Keratinocyte (primary cell): Measurements from ENCODE around the gene UTS2. TPM values are rescaled to one million over a fixed set of nuclear protein-coding genes. Genes with fewer than 3 reads are reported as not detected.

Source experiments
- DNase-seq: peaks from one replicate; pipeline ENCODE4 v3.0.0-alpha.2; 2011; ENCODE audit warnings: low read depth, missing footprints, low spot score
- FAIRE-seq: peaks from 2 replicates; lab custom pipeline; 2011; peaks lifted over from hg19 to GRCh38; lab: Jason Lieb, UNC
- H2AFZ ChIP-seq: 2 replicates; pipeline ENCODE4 v1.6.0; 2012; ENCODE audit warnings: low read length, control low read depth, inconsistent platforms; ENCODE audit not compliant: control insufficient read depth
- H3K27ac ChIP-seq: 2 replicates; pipeline ENCODE4 v1.5.1; 2011; ENCODE audit warnings: low read length; ENCODE audit not compliant: control insufficient read depth, insufficient read depth
- H3K27me3 ChIP-seq: 3 replicates; pipeline ENCODE4 v1.6.0; 2011; ENCODE audit warnings: low read length; ENCODE audit not compliant: control insufficient read depth, insufficient read depth; ENCODE audit errors: extremely low read depth
- H3K36me3 ChIP-seq, 2 experiments: 2 replicates in 1 of 2; 3 replicates in 1 of 2; pipeline ENCODE4 v1.5.1; 2011; ENCODE audit warnings: low read length in 2 of 2, mild to moderate bottlenecking in 1 of 2; ENCODE audit not compliant: control insufficient read depth in 2 of 2, insufficient read depth in 2 of 2; ENCODE audit errors: extremely low read depth in 1 of 2
- H3K4me1 ChIP-seq: 3 replicates; pipeline ENCODE4 v1.5.1; 2011; ENCODE audit warnings: low read length; ENCODE audit not compliant: control insufficient read depth, insufficient read depth; ENCODE audit errors: extremely low read depth
- H3K4me2 ChIP-seq: 3 replicates; pipeline ENCODE4 v1.6.0; 2011; ENCODE audit warnings: low read depth, low read length; ENCODE audit not compliant: control insufficient read depth, insufficient read depth; ENCODE audit errors: extremely low read depth
- H3K4me3 ChIP-seq, 3 experiments: fragments of 200-600 bp in 1 of 3; sonication (generic) in 1 of 3; 2 replicates in 2 of 3; 3 replicates in 1 of 3; pipeline ENCODE4 v1.5.1; 2011 to 2016; ENCODE audit warnings: low read length in 3 of 3, mild to moderate bottlenecking in 3 of 3, control low read depth in 2 of 3, inconsistent platforms in 1 of 3, low read depth in 1 of 3, mixed read lengths in 1 of 3, mixed run types in 1 of 3, moderate library complexity in 1 of 3; ENCODE audit not compliant: control insufficient read depth in 2 of 3, insufficient read depth in 2 of 3; ENCODE audit errors: extremely low read depth in 1 of 3
- H3K79me2 ChIP-seq: 2 replicates; pipeline ENCODE4 v1.6.0; 2012; ENCODE audit warnings: low read length; ENCODE audit not compliant: control insufficient read depth, insufficient read depth
- H3K9ac ChIP-seq: 3 replicates; pipeline ENCODE4 v1.6.0; 2011; ENCODE audit warnings: low read length; ENCODE audit not compliant: control insufficient read depth, insufficient read depth; ENCODE audit errors: extremely low read depth
- H3K9me1 ChIP-seq: 3 replicates; pipeline ENCODE4 v1.6.0; 2011; ENCODE audit warnings: low read length; ENCODE audit not compliant: control insufficient read depth, insufficient read depth; ENCODE audit errors: extremely low read depth
- H3K9me3 ChIP-seq: 2 replicates; pipeline ENCODE4 v1.5.1; 2012; ENCODE audit warnings: low read depth, low read length; ENCODE audit not compliant: control insufficient read depth
- H4K20me1 ChIP-seq: 3 replicates; pipeline ENCODE4 v1.6.0; 2011; ENCODE audit warnings: low read length; ENCODE audit not compliant: control insufficient read depth, insufficient read depth; ENCODE audit errors: extremely low read depth
- EZH2 ChIP-seq: IDR thresholded peaks from one replicate; pipeline ENCODE4 v1.6.1; 2012; ENCODE audit warnings: inconsistent platforms, mild to moderate bottlenecking, low read length, moderate library complexity
- dilution Hi-C: fragments of 300-500 bp; cut with MboI; formaldehyde crosslinking; loops from one replicate; pipeline ENCODE4 v1.7.0; 2020; ENCODE audit warnings: low sequenced_read_pairs; ENCODE audit not compliant: extremely low pct_ligation_motif_present
- polyA plus RNA-seq, 5 experiments: library from polyadenylated mRNA; depleted of rRNA in 3 of 5; stranded (reverse) in 3 of 5; stranded (forward) in 1 of 5; unstranded in 1 of 5; fragments of >200 nt; gene quantifications; 1 replicate in 1 of 5; 2 replicates in 3 of 5; 3 replicates in 1 of 5; pipeline versions ENCODE4 v1.2.1 to v1.2.3, GENCODE V29; 2011 to 2012; ENCODE audit warnings: missing spikeins in 2 of 5, low read depth in 1 of 5, low replicate concordance in 1 of 5
- TF ChIP-seq, protein P1 (sequence below), 3 experiments: IDR thresholded peaks in 1 of 3; conservative IDR thresholded peaks in 1 of 3; optimal IDR thresholded peaks in 1 of 3; 2 replicates in 2 of 3; 3 replicates in 1 of 3; pipeline versions ENCODE3 to v1.5.1; 2011; ENCODE audit warnings: low read length in 3 of 3, mild to moderate bottlenecking in 3 of 3, moderate library complexity in 2 of 3, control low read depth in 1 of 3, inconsistent platforms in 1 of 3; ENCODE audit not compliant: insufficient read depth in 2 of 3; ENCODE audit errors: extremely low read depth in 1 of 3

UTS2 gene
- polyA plus RNA-seq, 1 donor (not counting 4 experiments of a cell fraction or from before 2014, with no cell fraction given): not detected

GRCh38 chr1:7884757-7885156, 31.9 kb upstream of the UTS2 start:
- Histone ChIP-seq H3K9ac (no peak overlapping the region), H3K36me3 (no peaks in the 10 kb centered on the region), H3K27ac (no peak overlapping the region), H3K27me3 (peaks cover 4% of the 10 kb centered on the region), H3K4me2 (no peak overlapping the region), H3K79me2 (no peaks in the 10 kb centered on the region), H3K4me1 (peaks cover 4% of the 10 kb centered on the region), H2AFZ (no peak overlapping the region), H3K9me1 (no peaks in the 10 kb centered on the region), H4K20me1 (no peaks in the 10 kb centered on the region), H3K9me3 (no peaks in the 10 kb centered on the region), H3K4me3 (no peak overlapping the region)
- dilution Hi-C loops: no loop called here
- TF ChIP-seq, protein P1, sequence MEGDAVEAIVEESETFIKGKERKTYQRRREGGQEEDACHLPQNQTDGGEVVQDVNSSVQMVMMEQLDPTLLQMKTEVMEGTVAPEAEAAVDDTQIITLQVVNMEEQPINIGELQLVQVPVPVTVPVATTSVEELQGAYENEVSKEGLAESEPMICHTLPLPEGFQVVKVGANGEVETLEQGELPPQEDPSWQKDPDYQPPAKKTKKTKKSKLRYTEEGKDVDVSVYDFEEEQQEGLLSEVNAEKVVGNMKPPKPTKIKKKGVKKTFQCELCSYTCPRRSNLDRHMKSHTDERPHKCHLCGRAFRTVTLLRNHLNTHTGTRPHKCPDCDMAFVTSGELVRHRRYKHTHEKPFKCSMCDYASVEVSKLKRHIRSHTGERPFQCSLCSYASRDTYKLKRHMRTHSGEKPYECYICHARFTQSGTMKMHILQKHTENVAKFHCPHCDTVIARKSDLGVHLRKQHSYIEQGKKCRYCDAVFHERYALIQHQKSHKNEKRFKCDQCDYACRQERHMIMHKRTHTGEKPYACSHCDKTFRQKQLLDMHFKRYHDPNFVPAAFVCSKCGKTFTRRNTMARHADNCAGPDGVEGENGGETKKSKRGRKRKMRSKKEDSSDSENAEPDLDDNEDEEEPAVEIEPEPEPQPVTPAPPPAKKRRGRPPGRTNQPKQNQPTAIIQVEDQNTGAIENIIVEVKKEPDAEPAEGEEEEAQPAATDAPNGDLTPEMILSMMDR (optimal IDR thresholded peaks at IDR 0.05 in 1 of 3, IDR thresholded peaks at IDR 0.05 in 1 of 3, conservative IDR thresholded peaks at IDR 0.05 in 1 of 3; ENCODE audit: extremely low read depth in 1 of 3, insufficient read depth in 2 of 3, low read length in 3 of 3): no peak
- no peak for TF ChIP-seq EZH2
- no peak for DNase-seq
- no peak for FAIRE-seq

GRCh38 chr1:7879228-7879627, 26.4 kb upstream of the UTS2 start:
- Histone ChIP-seq H3K27ac (no peak overlapping the region), H3K36me3 (no peaks in the 10 kb centered on the region), H3K4me2 (no peak overlapping the region), H3K4me1 (no peaks in the 10 kb centered on the region), H3K9me3 (no peaks in the 10 kb centered on the region), H2AFZ (no peak overlapping the region), H3K9me1 (no peaks in the 10 kb centered on the region), H3K9ac (no peak overlapping the region), H3K27me3 (no peaks in the 10 kb centered on the region), H3K79me2 (no peaks in the 10 kb centered on the region), H3K4me3 (no peak overlapping the region), H4K20me1 (no peaks in the 10 kb centered on the region)
- TF ChIP-seq EZH2: no peak
- dilution Hi-C loops: no loop called here
- DNase-seq (no peak), FAIRE-seq (no peak)

DNA sequence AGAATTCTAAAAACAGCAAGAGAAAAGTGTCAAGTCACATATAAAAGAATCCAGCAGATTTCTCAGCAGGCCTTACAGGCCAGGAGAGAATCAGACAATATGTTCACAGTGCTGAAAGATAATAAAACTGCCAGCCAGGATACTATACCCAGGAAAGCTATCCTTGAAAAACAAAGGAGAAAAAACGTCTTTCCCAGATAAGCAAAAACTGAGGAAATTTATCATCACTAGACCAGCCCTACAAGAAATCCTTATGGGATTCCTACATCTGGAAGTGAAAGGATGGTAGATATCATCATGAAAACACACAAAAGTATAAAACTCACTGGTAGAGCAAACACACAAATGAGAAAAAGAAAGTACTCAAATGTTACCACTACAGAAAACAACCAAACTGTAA, 25.2 kb upstream of the UTS2 start:
- dilution Hi-C loops: no loop called here
- Histone ChIP-seq H2AFZ (no peak overlapping the region), H3K27ac (no peak overlapping the region), H3K79me2 (no peaks in the 10 kb centered on the region), H4K20me1 (no peaks in the 10 kb centered on the region), H3K4me3 (no peak overlapping the region), H3K27me3 (no peaks in the 10 kb centered on the region), H3K4me2 (no peak overlapping the region), H3K36me3 (no peaks in the 10 kb centered on the region), H3K4me1 (no peaks in the 10 kb centered on the region), H3K9ac (no peak overlapping the region), H3K9me1 (no peaks in the 10 kb centered on the region), H3K9me3 (no peaks in the 10 kb centered on the region)
- no peak for DNase-seq
- TF ChIP-seq, protein P1 (optimal IDR thresholded peaks at IDR 0.05 in 1 of 3, IDR thresholded peaks at IDR 0.05 in 1 of 3, conservative IDR thresholded peaks at IDR 0.05 in 1 of 3; ENCODE audit: extremely low read depth in 1 of 3, insufficient read depth in 2 of 3, low read length in 3 of 3): no peak
- TF ChIP-seq EZH2: no peak
- FAIRE-seq: no peak
